HepG2 (cell line): ENCODE results near the gene MDM4. TPM values are rescaled to one million over a fixed set of nuclear protein-coding genes. Genes with fewer than 3 reads are reported as not detected.
A peak's percentile ranks its signal among the peaks of the same experiment; 100 is the strongest.
"Not testable (repeated sequence)": the region's sequence is repeated elsewhere in the genome, so short reads cannot be mapped to it uniquely, and the experiment has no call there.

Experiments
- ATAC-seq: fragments of 200-7000 bp; cut with Tn5 transposase; 3 replicates; pipeline ENCODE4 v1.9.1; 2020; ENCODE audit warnings: mild to moderate bottlenecking, moderate library complexity
- BruUV-seq: library from RNA; stranded (reverse); fragments of 400-500 nt; replicated peaks from 2 replicates; lab custom pipeline; 2021; lab: Mats Ljungman, UMichigan
- CTCF ChIA-PET: fragments of 300-600 bp; formaldehyde crosslinking; extraction: SDS; loops from one replicate; lab custom pipeline; 2021; ENCODE audit warnings: low total read pairs, inconsistent platforms, low intra/inter-chr PET ratio; lab: Yijun Ruan, JAX
- POLR2A ChIA-PET: fragments of 350-600 bp; sonication (Branson Sonifier 250); formaldehyde crosslinking; loops from one replicate; lab custom pipeline; 2020; ENCODE audit warnings: antibody characterized with exemption, inconsistent platforms; lab: Yijun Ruan, JAX
- DNase-seq: peaks from one replicate; pipeline ENCODE4 v3.0.0-alpha.2; 2015; ENCODE audit warnings: low spot score
- FAIRE-seq: peaks from 3 replicates; lab custom pipeline; 2011; peaks lifted over from hg19 to GRCh38; lab: Jason Lieb, UNC
- H2AFZ ChIP-seq: one replicate; pipeline ENCODE4 v1.6.1; 2011; ENCODE audit warnings: low read length, inconsistent platforms
- H3K27ac ChIP-seq: fragments of 300-600 bp; 3 replicates; pipeline ENCODE4 v1.8.0; 2011; ENCODE audit warnings: mixed run types, mild to moderate bottlenecking, mixed read lengths, low read length, inconsistent platforms; ENCODE audit not compliant: insufficient read depth; ENCODE audit errors: extremely low read length
- H3K27me3 ChIP-seq, 2 experiments: fragments of 200-600 bp in 1 of 2; 2 replicates in 1 of 2; 3 replicates in 1 of 2; pipeline versions ENCODE4 v1.6.0 to v1.8.0; 2011; ENCODE audit warnings: low read length in 2 of 2, mild to moderate bottlenecking in 2 of 2, moderate library complexity in 2 of 2, inconsistent platforms in 1 of 2; ENCODE audit not compliant: insufficient read depth in 2 of 2, control insufficient read depth in 1 of 2
- H3K36me3 ChIP-seq, 2 experiments: fragments of 200-600 bp in 1 of 2; replicated peaks in 1 of 2; 2 replicates in 1 of 2; 3 replicates in 1 of 2; pipeline versions ENCODE4 v1.5.1 to v1.8.0; 2011; ENCODE audit warnings: low read length in 2 of 2, inconsistent platforms in 1 of 2; ENCODE audit not compliant: insufficient read depth in 2 of 2, control insufficient read depth in 1 of 2
- H3K4me1 ChIP-seq: 2 replicates; pipeline ENCODE4 v1.5.1; 2012; ENCODE audit warnings: low read length, inconsistent platforms; ENCODE audit not compliant: insufficient read depth
- H3K4me2 ChIP-seq: 2 replicates; pipeline ENCODE4 v1.6.0; 2011; ENCODE audit warnings: low read depth, low read length, inconsistent platforms
- H3K4me3 ChIP-seq, 3 experiments: fragments of 200-600 bp in 1 of 3; sonication (generic), shearing (Covaris generic) in 1 of 3; replicated peaks in 1 of 3; 2 replicates each; pipeline ENCODE4 v1.5.1; 2011 to 2016; ENCODE audit warnings: low read length in 3 of 3, inconsistent platforms in 2 of 3, low read depth in 2 of 3, mild to moderate bottlenecking in 2 of 3, control low read depth in 1 of 3, mixed read lengths in 1 of 3; ENCODE audit not compliant: insufficient read depth in 1 of 3
- H3K79me2 ChIP-seq: one replicate; pipeline ENCODE4 v1.6.1; 2011; ENCODE audit warnings: low read length, inconsistent platforms; ENCODE audit not compliant: insufficient read depth
- H3K9ac ChIP-seq: 2 replicates; pipeline ENCODE4 v1.6.0; 2011; ENCODE audit warnings: mild to moderate bottlenecking, low read depth, low read length, inconsistent platforms; ENCODE audit not compliant: insufficient read depth
- H3K9me3 ChIP-seq: 2 replicates; pipeline ENCODE4 v1.5.1; 2012; ENCODE audit warnings: mild to moderate bottlenecking, low read length
- H4K20me1 ChIP-seq: 2 replicates; pipeline ENCODE4 v1.6.0; 2011; ENCODE audit warnings: inconsistent platforms, mild to moderate bottlenecking, low read length, moderate library complexity; ENCODE audit not compliant: insufficient read depth
- CEBPB ChIP-seq: IDR thresholded peaks from 2 replicates; pipeline ENCODE4 v1.6.1; 2011; ENCODE audit warnings: low read depth, low read length, improper control_type of control experiment, borderline replicate concordance
- DMAP1 ChIP-seq: IDR thresholded peaks from 2 replicates; pipeline ENCODE4 v1.6.1; 2016
- NR2F6 ChIP-seq, 2 experiments: IDR thresholded peaks; 2 replicates each; pipeline ENCODE4 v1.6.1; 2016; ENCODE audit warnings: antibody characterized with exemption in 1 of 2, mild to moderate bottlenecking in 1 of 2
- RXRA ChIP-seq: sonication (generic); formaldehyde crosslinking; IDR thresholded peaks from 2 replicates; pipeline ENCODE4 v1.5.1; 2020; ENCODE audit warnings: missing genetic modification reagents
- ZNF121 ChIP-seq: sonication (generic); formaldehyde crosslinking; IDR thresholded peaks from 2 replicates; pipeline ENCODE4 v1.5.0; 2020; ENCODE audit warnings: mild to moderate bottlenecking, missing genetic modification reagents
- ZNF770 ChIP-seq: sonication (generic); formaldehyde crosslinking; IDR thresholded peaks from 2 replicates; pipeline ENCODE4 v1.5.0; 2020; ENCODE audit warnings: mild to moderate bottlenecking, missing genetic modification reagents
- WGBS: methylation state at CpG from one replicate; pipeline ENCODE4 v1.1.6; 2017; ENCODE audit warnings: low lambda C conversion rate; 5-methylcytosine and 5-hydroxymethylcytosine counted together
- in situ Hi-C: cut with HindIII; loops from 2 replicates; pipeline ENCODE4 v1.10.0; 2017; ENCODE audit warnings: low pct_unique_long_range_greater_than_20kb; ENCODE audit not compliant: extremely low pct_ligation_motif_present
- intact Hi-C: fragments of 100-400 bp; cut with micrococcal nuclease; formaldehyde crosslinking; loops from one replicate; pipeline ENCODE4 v1.10.0; 2022; ENCODE audit not compliant: unreplicated experiment
- polyA plus RNA-seq, 8 experiments: library from polyadenylated mRNA; depleted of rRNA in 3 of 8; stranded (reverse) in 7 of 8; unstranded in 1 of 8; fragments of >200 nt; fragmentation: Illumina TruSeq in 4 of 8; extraction: Trizol in 4 of 8; gene quantifications; 2 replicates each; pipeline versions ENCODE4 v1.2.1 to v1.2.3, GENCODE V29; 2011 to 2016; ENCODE audit warnings: low read depth in 4 of 8, missing spikeins in 1 of 8, mixed read lengths in 1 of 8; ENCODE audit not compliant: insufficient read depth in 1 of 8
- total RNA-seq, 5 experiments: library from RNA; depleted of rRNA; stranded (reverse); fragments of >200 nt; fragmentation: Illumina TruSeq; extraction: Trizol; gene quantifications; 2 replicates each; pipeline ENCODE4 v1.2.3, GENCODE V29; 2016; ENCODE audit warnings: low read depth in 1 of 5
- TF ChIP-seq, protein P1 (sequence below): sonication (generic); formaldehyde crosslinking; IDR thresholded peaks from 2 replicates; pipeline ENCODE4 v1.9.0; 2022; ENCODE audit warnings: missing genetic modification reagents, mild to moderate bottlenecking, borderline replicate concordance

Gene MDM4
- total and polyA plus RNA-seq, 2 of the 13 experiments (the other 11 are each of a cell fraction or from before 2014, with no cell fraction given) = 14.9 to 19.0 TPM

DNA sequence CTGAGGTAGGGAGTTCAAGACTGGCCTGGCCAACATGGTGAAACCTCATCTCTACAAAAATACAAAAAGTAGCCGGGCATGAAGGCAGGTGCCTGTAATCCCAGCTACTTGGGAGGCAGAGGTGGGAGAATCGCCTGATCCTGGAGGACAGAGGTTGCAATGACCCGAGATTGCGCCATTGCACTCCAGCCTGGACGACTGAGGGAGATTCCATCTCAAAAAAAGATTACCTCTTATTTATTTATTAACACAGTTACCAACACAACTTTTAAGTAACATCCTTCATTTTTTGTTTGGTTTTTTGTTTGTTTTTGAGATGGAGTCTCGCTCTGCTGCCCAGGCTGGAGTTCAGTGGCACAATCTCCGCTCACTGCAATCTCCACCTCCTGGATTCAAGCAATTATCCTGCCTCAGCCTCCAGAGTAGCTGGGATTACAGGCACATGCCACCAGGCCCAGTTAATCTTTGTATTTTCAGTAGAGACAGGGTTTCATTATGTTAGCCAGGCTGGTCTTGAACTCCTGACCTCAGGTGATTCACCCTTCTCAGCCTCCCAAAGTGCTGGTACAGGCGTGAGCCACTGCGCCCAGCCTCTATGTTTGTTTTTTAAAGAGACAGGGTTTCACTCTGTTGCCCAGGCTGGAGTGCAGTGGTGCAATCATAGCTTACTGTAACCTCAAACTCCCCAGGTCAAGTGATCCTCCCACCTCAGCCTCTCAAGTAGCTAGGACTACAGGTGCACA lies 29.5 kb upstream of the MDM4 start:
- BruUV-seq; POLR2A ChIA-PET; H3K36me3 ChIP-seq; H3K4me2 ChIP-seq; H3K27me3 ChIP-seq; H3K4me3 ChIP-seq; H2AFZ ChIP-seq; H3K9ac ChIP-seq; H4K20me1 ChIP-seq; H3K79me2 ChIP-seq; intact Hi-C loops; CTCF ChIA-PET; ATAC-seq; H3K9me3 ChIP-seq; in situ Hi-C loops; H3K27ac ChIP-seq; TF ChIP-seq NR2F6 (IDR thresholded peaks at IDR 0.05): not testable (repeated sequence)
- peak; percentile 41 for DNase-seq
- H3K4me1 ChIP-seq = peaks cover 24% of the 10 kb centered on the region
- FAIRE-seq = peak; percentile 32
- 80% methylated on average over 9 of the region's 9 CpGs for WGBS
- TF ChIP-seq ZNF121 (CRISPR knock-in tag) = 0 out of 2 replicates have a peak, but pooled peaks have one; percentile 16
- TF ChIP-seq, protein P1, sequence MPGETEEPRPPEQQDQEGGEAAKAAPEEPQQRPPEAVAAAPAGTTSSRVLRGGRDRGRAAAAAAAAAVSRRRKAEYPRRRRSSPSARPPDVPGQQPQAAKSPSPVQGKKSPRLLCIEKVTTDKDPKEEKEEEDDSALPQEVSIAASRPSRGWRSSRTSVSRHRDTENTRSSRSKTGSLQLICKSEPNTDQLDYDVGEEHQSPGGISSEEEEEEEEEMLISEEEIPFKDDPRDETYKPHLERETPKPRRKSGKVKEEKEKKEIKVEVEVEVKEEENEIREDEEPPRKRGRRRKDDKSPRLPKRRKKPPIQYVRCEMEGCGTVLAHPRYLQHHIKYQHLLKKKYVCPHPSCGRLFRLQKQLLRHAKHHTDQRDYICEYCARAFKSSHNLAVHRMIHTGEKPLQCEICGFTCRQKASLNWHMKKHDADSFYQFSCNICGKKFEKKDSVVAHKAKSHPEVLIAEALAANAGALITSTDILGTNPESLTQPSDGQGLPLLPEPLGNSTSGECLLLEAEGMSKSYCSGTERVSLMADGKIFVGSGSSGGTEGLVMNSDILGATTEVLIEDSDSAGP = 0 out of 2 replicates have a peak, but pooled peaks have one; percentile 20
- TF ChIP-seq RXRA (CRISPR knock-in tag) = peak; percentile 25; the same call in 1 of the 2 replicates
- TF ChIP-seq CEBPB = peak; percentile 59; the same call in 1 of the 2 replicates
- TF ChIP-seq DMAP1 = 0 out of 2 replicates have a peak, but pooled peaks have one; percentile 28
- TF ChIP-seq ZNF770 (CRISPR knock-in tag) = peak; percentile 75
- TF ChIP-seq NR2F6 (CRISPR knock-in tag; IDR thresholded peaks at IDR 0.05) = 0 out of 2 replicates have a peak, but pooled peaks have one; percentile 11
